Astrocyte (in vitro differentiated cells and primary cell): Measurements from ENCODE around the gene CAPN11. TPM values are rescaled to one million over a fixed set of nuclear protein-coding genes. Genes with fewer than 3 reads are reported as not detected.
A peak's percentile ranks its signal among the peaks of the same experiment; 100 is the strongest.

Experiments used
- DNase-seq: peaks from one replicate; pipeline ENCODE4 v3.0.0-alpha.2; 2010; ENCODE audit warnings: low read depth
- FAIRE-seq: peaks from 2 replicates; lab custom pipeline; 2011; peaks lifted over from hg19 to GRCh38; lab: Jason Lieb, UNC
- H2AFZ ChIP-seq: 2 replicates; pipeline ENCODE4 v1.6.0; 2012; ENCODE audit warnings: low read depth, low read length, inconsistent platforms
- H3K27ac ChIP-seq: 2 replicates; pipeline ENCODE4 v1.5.1; 2011; ENCODE audit warnings: low read depth, low read length, inconsistent platforms
- H3K27me3 ChIP-seq: 2 replicates; pipeline ENCODE4 v1.6.0; 2011; ENCODE audit warnings: low read length, inconsistent platforms; ENCODE audit not compliant: insufficient read depth
- H3K36me3 ChIP-seq: 2 replicates; pipeline ENCODE4 v1.5.1; 2011; ENCODE audit warnings: low read length, inconsistent platforms; ENCODE audit not compliant: insufficient read depth
- H3K4me1 ChIP-seq: 2 replicates; pipeline ENCODE4 v1.5.1; 2011; ENCODE audit warnings: low read length, inconsistent platforms; ENCODE audit not compliant: insufficient read depth
- H3K4me2 ChIP-seq: 2 replicates; pipeline ENCODE4 v1.6.0; 2012; ENCODE audit warnings: low read length, inconsistent platforms
- H3K4me3 ChIP-seq: 2 replicates; pipeline ENCODE4 v1.5.1; 2011; ENCODE audit warnings: low read depth, mild to moderate bottlenecking, low read length, inconsistent platforms; ENCODE audit not compliant: insufficient read depth
- H3K79me2 ChIP-seq: 2 replicates; pipeline ENCODE4 v1.6.0; 2012; ENCODE audit warnings: mild to moderate bottlenecking, low read length, inconsistent platforms; ENCODE audit not compliant: insufficient read depth
- H3K9ac ChIP-seq: 2 replicates; pipeline ENCODE4 v1.6.0; 2012; ENCODE audit warnings: mild to moderate bottlenecking, low read length, inconsistent platforms
- H3K9me3 ChIP-seq: 2 replicates; pipeline ENCODE4 v1.5.1; 2012; ENCODE audit warnings: low read depth, mild to moderate bottlenecking, low read length, inconsistent platforms; ENCODE audit not compliant: insufficient read depth
- H4K20me1 ChIP-seq: 2 replicates; pipeline ENCODE4 v1.6.0; 2012; ENCODE audit warnings: low read length, inconsistent platforms; ENCODE audit not compliant: insufficient read depth
- H3K27ac Mint-ChIP-seq: one replicate; pipeline ENCODE4 v1.8.0; 2021; ENCODE audit warnings: mild to moderate bottlenecking, mixed read lengths; ENCODE audit not compliant: unreplicated experiment
- H3K27me3 Mint-ChIP-seq: one replicate; pipeline ENCODE4 v1.8.0; 2021; ENCODE audit warnings: low read depth, mixed read lengths; ENCODE audit not compliant: unreplicated experiment
- H3K36me3 Mint-ChIP-seq: one replicate; pipeline ENCODE4 v1.8.0; 2021; ENCODE audit warnings: low read depth, mixed read lengths; ENCODE audit not compliant: unreplicated experiment
- H3K4me1 Mint-ChIP-seq: one replicate; pipeline ENCODE4 v1.8.0; 2021; ENCODE audit warnings: low read depth, mixed read lengths; ENCODE audit not compliant: unreplicated experiment
- H3K4me3 Mint-ChIP-seq: one replicate; pipeline ENCODE4 v1.8.0; 2021; ENCODE audit warnings: mild to moderate bottlenecking, moderate library complexity, mixed read lengths; ENCODE audit not compliant: unreplicated experiment
- H3K9me3 Mint-ChIP-seq: one replicate; pipeline ENCODE4 v1.8.0; 2021; ENCODE audit warnings: mild to moderate bottlenecking, mixed read lengths; ENCODE audit not compliant: unreplicated experiment
- EZH2 ChIP-seq: IDR thresholded peaks from 2 replicates; pipeline ENCODE4 v1.6.1; 2012; ENCODE audit warnings: mild to moderate bottlenecking, low read length, inconsistent platforms; ENCODE audit not compliant: insufficient read depth
- total RNA-seq: library from RNA; stranded (reverse); gene quantifications from 2 replicates; pipeline ENCODE4 v1.2.1, GENCODE V29; 2021
- TF ChIP-seq, protein P1 (sequence below): IDR thresholded peaks from 2 replicates; pipeline ENCODE4 v1.5.1; 2011; ENCODE audit warnings: low read depth, mild to moderate bottlenecking, inconsistent platforms, low read length, moderate library complexity; ENCODE audit not compliant: insufficient read depth

Gene CAPN11
- total RNA-seq, 1 donor from 2014 or later: not detected

DNA sequence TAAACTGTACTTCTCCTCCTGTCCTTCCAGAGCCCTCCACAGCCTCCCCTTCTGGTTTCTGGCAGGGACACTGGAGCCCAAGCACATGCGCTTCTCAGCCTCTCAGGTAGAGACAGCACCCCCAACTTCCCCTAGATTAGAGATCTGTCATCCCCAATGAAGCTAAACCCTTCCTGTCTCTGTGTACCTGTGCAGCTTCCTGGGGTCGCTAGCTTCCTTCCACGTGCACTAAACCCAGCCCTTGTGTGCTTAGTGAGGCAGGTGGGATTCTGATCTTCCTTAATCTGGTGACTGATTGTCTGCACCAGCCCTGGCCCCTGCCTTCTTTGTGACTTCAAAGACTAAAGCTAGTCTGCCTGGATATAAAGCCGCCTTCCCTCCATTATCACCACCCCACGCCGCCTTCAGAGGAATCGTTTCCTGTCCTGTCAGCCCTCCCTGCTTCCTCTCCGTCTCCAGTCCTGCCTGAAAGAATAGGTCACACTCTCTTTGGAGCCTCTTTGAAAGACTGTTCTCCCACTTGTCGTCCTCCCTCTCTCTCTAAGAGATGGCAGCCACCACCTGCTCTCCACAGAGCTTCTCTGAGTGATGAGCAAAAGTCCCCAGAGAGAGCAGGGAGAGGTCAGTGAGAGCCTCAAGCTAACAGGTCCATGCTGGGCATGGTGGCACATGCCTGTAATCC is 27.5 kb downstream of the CAPN11 start:
- TF ChIP-seq, protein P1, sequence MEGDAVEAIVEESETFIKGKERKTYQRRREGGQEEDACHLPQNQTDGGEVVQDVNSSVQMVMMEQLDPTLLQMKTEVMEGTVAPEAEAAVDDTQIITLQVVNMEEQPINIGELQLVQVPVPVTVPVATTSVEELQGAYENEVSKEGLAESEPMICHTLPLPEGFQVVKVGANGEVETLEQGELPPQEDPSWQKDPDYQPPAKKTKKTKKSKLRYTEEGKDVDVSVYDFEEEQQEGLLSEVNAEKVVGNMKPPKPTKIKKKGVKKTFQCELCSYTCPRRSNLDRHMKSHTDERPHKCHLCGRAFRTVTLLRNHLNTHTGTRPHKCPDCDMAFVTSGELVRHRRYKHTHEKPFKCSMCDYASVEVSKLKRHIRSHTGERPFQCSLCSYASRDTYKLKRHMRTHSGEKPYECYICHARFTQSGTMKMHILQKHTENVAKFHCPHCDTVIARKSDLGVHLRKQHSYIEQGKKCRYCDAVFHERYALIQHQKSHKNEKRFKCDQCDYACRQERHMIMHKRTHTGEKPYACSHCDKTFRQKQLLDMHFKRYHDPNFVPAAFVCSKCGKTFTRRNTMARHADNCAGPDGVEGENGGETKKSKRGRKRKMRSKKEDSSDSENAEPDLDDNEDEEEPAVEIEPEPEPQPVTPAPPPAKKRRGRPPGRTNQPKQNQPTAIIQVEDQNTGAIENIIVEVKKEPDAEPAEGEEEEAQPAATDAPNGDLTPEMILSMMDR: no peak
- no peak for TF ChIP-seq EZH2
- Histone ChIP-seq H3K36me3 (no peaks in the 10 kb centered on the region), H3K9ac (no peak overlapping the region), H2AFZ (peak overlapping the region; percentile 27), H3K79me2 (no peaks in the 10 kb centered on the region), H3K27me3 (peaks cover 9% of the 10 kb centered on the region), H3K27ac (no peak overlapping the region), H3K4me2 (no peak overlapping the region), H3K4me3 (no peak overlapping the region), H3K9me3 (no peaks in the 10 kb centered on the region), H3K4me1 (no peaks in the 10 kb centered on the region), H4K20me1 (no peaks in the 10 kb centered on the region)
- H3K4me1 Mint-ChIP-seq: peaks cover 8% of the 10 kb centered on the region
- peaks cover 1% of the 10 kb centered on the region for H3K36me3 Mint-ChIP-seq
- FAIRE-seq: no peak
- H3K27me3 Mint-ChIP-seq: peaks cover 31% of the 10 kb centered on the region
- no peak overlapping the region for H3K4me3 Mint-ChIP-seq
- H3K9me3 Mint-ChIP-seq: no peaks in the 10 kb centered on the region
- no peak overlapping the region for H3K27ac Mint-ChIP-seq
- DNase-seq: no peak

DNA sequence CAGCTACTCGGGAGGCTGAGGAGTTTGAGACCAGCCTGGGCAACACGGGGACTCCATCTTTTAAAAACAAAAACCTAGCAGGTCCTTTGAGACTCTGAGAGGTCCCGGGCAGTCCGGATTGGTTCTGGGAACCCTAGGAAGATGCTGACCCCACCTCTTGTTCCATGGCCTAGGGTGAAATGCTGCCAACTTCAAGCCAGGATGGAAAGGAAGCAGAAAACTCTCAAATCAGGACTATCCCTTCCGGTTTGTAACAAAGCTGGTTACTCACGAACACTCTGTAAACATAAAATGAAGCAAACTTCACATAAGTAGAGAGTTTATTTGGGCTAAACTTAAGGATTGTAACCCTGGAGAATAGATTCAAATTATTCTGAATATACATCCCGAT is 28.0 kb downstream of the CAPN11 start:
- Mint-ChIP-seq H3K4me3 (no peak overlapping the region), H3K27ac (no peak overlapping the region), H3K27me3 (peaks cover 31% of the 10 kb centered on the region), H3K4me1 (peaks cover 8% of the 10 kb centered on the region), H3K9me3 (no peaks in the 10 kb centered on the region), H3K36me3 (peaks cover 1% of the 10 kb centered on the region)
- H2AFZ ChIP-seq: no peak overlapping the region
- no peaks in the 10 kb centered on the region for H3K36me3 ChIP-seq
- H3K4me3 ChIP-seq: no peak overlapping the region
- H3K4me1 ChIP-seq: no peaks in the 10 kb centered on the region
- FAIRE-seq (no peak), DNase-seq (no peak)
- no peaks in the 10 kb centered on the region for H3K9me3 ChIP-seq
- H3K79me2 ChIP-seq: no peaks in the 10 kb centered on the region
- H3K4me2 ChIP-seq: no peak overlapping the region
- H4K20me1 ChIP-seq: no peaks in the 10 kb centered on the region
- no peak overlapping the region for H3K9ac ChIP-seq
- peaks cover 9% of the 10 kb centered on the region for H3K27me3 ChIP-seq
- H3K27ac ChIP-seq: no peak overlapping the region
- no peak for TF ChIP-seq EZH2
- TF ChIP-seq, protein P1: no peak

GRCh38 chr6:44188819-44189218 is 30.2 kb downstream of the CAPN11 start:
- no peak overlapping the region for H3K27ac ChIP-seq
- H3K4me1 ChIP-seq: no peaks in the 10 kb centered on the region
- Mint-ChIP-seq H3K27me3 (peaks cover 20% of the 10 kb centered on the region), H3K9me3 (no peaks in the 10 kb centered on the region), H3K36me3 (peaks cover 1% of the 10 kb centered on the region), H3K27ac (no peak overlapping the region), H3K4me1 (peaks cover 8% of the 10 kb centered on the region), H3K4me3 (no peak overlapping the region)
- H3K27me3 ChIP-seq: peaks cover 11% of the 10 kb centered on the region
- no peak overlapping the region for H3K4me3 ChIP-seq
- H3K9me3 ChIP-seq: no peaks in the 10 kb centered on the region
- H3K36me3 ChIP-seq: no peaks in the 10 kb centered on the region
- TF ChIP-seq EZH2: no peak
- TF ChIP-seq, protein P1: no peak
- H4K20me1 ChIP-seq: no peaks in the 10 kb centered on the region
- H3K9ac ChIP-seq: no peak overlapping the region
- FAIRE-seq (no peak), DNase-seq (no peak)
- no peaks in the 10 kb centered on the region for H3K79me2 ChIP-seq
- H3K4me2 ChIP-seq: no peak overlapping the region
- no peak overlapping the region for H2AFZ ChIP-seq
